ENCODE data around the gene HCN4. TPM values are rescaled to one million over a fixed set of nuclear protein-coding genes. Genes with fewer than 3 reads are reported as not detected.

HCN4 gene
- total RNA-seq, 4 donors from 2014 or later, result not detected

DNA sequence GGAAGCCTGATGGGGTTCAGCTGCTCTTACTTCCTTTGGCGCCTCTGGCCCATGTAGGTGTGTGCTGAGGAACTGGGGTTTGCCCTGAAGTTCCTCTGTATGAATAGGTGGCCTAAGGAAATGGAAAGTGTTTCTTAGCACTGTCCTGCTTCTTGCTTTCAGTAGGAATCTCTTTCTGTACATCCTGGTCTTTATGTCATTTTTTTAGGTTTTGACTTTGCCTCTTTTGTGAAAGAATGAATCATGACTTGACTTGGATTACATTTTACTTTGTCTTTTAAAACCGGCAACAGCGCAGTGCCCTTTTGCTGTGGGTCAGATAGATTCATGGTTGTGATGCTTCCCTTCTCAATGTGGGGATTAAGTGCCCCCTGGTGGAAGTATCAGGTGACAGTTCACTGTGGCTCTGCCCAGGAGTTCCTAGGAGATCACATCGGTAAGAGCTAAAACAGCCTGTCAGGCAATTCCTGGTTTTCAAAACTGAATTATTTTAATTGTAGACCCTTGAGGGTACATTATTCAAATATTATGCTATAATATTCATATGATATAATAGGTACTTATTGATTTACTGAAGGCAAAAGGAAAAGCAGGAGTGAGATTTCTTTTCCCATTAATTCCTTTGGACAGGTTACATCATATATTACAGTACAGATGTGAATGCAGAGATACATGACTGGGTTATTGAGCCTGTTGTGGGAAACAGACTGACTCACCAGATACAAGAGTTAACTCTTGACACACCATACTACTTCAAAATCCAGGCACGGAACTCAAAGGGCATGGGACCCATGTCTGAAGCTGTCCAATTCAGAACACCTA, 95.4 kb downstream of the HCN4 start:
- Histone ChIP-seq H3K27ac (no peak overlapping the region), H3K9me3 (no peaks in the 10 kb centered on the region), H3K4me3 (no peak overlapping the region), H3K4me1 (peaks cover 0 to 4% (median 0%) of the 10 kb centered on the region in 3 donors), H3K36me3 (peaks cover 0 to 53% (median 0%) of the 10 kb centered on the region in 3 donors), H3K27me3 (no peaks in the 10 kb centered on the region)
- DNase-seq, result no peak
- 34 to 40% methylated on average over 5 of the region's 5 CpGs for WGBS, 2 donors
- intact Hi-C loops (cut with DNase I), result no loop called here
- no peak for TF ChIP-seq POLR2A (IDR thresholded peaks at IDR 0.05)
- TF ChIP-seq, protein P1, sequence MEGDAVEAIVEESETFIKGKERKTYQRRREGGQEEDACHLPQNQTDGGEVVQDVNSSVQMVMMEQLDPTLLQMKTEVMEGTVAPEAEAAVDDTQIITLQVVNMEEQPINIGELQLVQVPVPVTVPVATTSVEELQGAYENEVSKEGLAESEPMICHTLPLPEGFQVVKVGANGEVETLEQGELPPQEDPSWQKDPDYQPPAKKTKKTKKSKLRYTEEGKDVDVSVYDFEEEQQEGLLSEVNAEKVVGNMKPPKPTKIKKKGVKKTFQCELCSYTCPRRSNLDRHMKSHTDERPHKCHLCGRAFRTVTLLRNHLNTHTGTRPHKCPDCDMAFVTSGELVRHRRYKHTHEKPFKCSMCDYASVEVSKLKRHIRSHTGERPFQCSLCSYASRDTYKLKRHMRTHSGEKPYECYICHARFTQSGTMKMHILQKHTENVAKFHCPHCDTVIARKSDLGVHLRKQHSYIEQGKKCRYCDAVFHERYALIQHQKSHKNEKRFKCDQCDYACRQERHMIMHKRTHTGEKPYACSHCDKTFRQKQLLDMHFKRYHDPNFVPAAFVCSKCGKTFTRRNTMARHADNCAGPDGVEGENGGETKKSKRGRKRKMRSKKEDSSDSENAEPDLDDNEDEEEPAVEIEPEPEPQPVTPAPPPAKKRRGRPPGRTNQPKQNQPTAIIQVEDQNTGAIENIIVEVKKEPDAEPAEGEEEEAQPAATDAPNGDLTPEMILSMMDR (IDR thresholded peaks at IDR 0.05), result peak; percentile 25 to 73 (median 68)

DNA sequence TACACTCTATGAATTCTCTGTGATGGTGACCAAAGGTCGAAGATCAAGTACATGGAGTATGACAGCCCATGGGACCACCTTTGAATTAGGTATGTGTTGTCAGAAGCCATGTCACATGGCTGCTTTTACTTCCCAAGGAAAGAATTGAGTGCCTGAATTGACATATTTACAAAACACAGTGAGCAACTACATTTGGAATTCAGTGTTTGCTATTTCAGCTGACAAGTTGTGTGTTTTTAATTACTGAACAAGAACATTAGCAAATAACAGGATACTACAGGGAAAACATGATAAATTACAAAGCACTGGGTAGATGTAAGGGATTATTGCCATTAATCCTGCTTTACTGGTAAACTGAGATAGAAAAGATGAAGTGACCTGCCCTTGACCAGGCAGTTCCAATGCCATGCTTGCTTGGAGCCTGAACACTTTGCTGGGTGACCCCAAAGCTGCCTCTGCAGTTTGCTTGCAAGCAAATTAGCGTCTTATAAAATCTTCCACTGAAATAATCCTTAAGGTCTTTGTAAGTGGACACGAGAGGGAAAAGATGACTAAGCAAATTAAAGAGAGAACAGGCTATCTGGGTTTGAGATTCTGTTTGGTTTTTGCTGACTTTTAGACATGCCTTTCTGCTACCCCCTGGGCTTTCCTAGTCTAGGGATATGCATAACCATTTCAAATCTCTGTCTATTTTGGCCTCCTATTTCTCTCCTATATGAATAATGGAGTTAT, 98.2 kb downstream of the HCN4 start:
- Histone ChIP-seq H3K4me3 (no peak overlapping the region), H3K4me1 (peaks cover 0 to 4% (median 0%) of the 10 kb centered on the region in 3 donors), H3K27ac (no peak overlapping the region), H3K9me3 (no peaks in the 10 kb centered on the region), H3K36me3 (peaks cover 0 to 69% (median 0%) of the 10 kb centered on the region in 3 donors), H3K27me3 (no peaks in the 10 kb centered on the region)
- TF ChIP-seq POLR2A (IDR thresholded peaks at IDR 0.05), result no peak
- TF ChIP-seq, protein P1 (IDR thresholded peaks at IDR 0.05), result no peak
- no peak for DNase-seq
- intact Hi-C loops (cut with DNase I), result no loop called here
- 63 to 69% methylated on average over 3 of the region's 3 CpGs for WGBS, 2 donors

Other genes with a start within 250 kb of the HCN4 start
- gene REC114, start 74.2 kb upstream of the HCN4 start, total RNA-seq, result not detected

Data from esophagus squamous epithelium (tissue), 5 donors.